ENCODE results near the gene PHOSPHO1. TPM values are rescaled to one million over a fixed set of nuclear protein-coding genes. Genes with fewer than 3 reads are reported as not detected.

PHOSPHO1 gene
- total RNA-seq, 1 experiment from 2014 or later: 0.48 TPM

Other genes starting within 250 kb of the PHOSPHO1 start
- 583 and 601 TPM in 2 replicates for gene IGF2BP1, start 233.4 kb downstream of the PHOSPHO1 start, total RNA-seq (2022)
- gene B4GALNT2, start 98.0 kb downstream of the PHOSPHO1 start, total RNA-seq (2022): 1.1 and 1.3 TPM in 2 replicates
- gene GNGT2, start 20.2 kb downstream of the PHOSPHO1 start, total RNA-seq (2022): not detected in 2 replicates
- gene ABI3, start 20.1 kb downstream of the PHOSPHO1 start, total RNA-seq (2022): not detected in 2 replicates
- 89.3 and 92.6 TPM in 2 replicates for gene ZNF652, start 131.5 kb upstream of the PHOSPHO1 start, total RNA-seq (2022)
- gene PHB1, start 184.1 kb upstream of the PHOSPHO1 start, total RNA-seq (2022): 761 and 848 TPM in 2 replicates